Measurements from ENCODE around the gene TENT4A. TPM values are rescaled to one million over a fixed set of nuclear protein-coding genes. Genes with fewer than 3 reads are reported as not detected.

Gene TENT4A
- total RNA-seq, 1 experiment from 2014 or later = 25.6 TPM

DNA sequence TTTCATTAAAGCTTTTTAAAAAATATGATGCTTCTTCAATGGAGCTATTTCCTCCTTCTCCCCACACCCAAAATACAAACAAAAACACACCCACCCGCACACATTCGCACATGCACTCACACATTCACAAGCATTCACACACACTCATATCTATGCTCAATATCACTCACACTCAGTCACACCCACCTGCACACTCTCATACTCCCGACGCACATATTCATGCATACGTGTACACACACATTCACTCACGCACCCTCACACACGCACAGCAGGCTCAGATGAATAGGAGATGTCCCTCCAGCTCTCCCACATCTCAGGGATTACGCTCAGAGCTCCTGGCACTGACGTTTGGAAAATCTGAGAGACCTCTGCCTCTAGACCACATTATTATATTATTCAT is 25.7 kb upstream of the TENT4A start:
- no peak overlapping the region for H2BK15ac ChIP-seq (ENCODE audit: low read depth, low read length)
- Mint-ChIP-seq H3K27ac (no peak overlapping the region), H3K4me1 (peaks cover 4% of the 10 kb centered on the region in 2 experiments), H3K36me3 (ENCODE audit: insufficient read depth in 1 of 3, low read depth in 3 of 3) (no peaks in the 10 kb centered on the region), H3K4me3 (peak overlapping the region; percentile 48 to 60; a peak in 4 of 5 replicates), H3K9me3 (no peaks in the 10 kb centered on the region), H3K27me3 (ENCODE audit: low read depth) (peaks cover 50% of the 10 kb centered on the region)
- H2BK120ac ChIP-seq (ENCODE audit: low read depth, low read length, poor library complexity, severe bottlenecking) = no peak overlapping the region
- H4K20me1 ChIP-seq (ENCODE audit: control insufficient read depth, insufficient read depth, insufficient read length) = no peaks in the 10 kb centered on the region
- H2AK5ac ChIP-seq (ENCODE audit: insufficient read length, low read length) = no peak overlapping the region
- no peak overlapping the region for H3K4ac ChIP-seq (ENCODE audit: low read depth, low read length)
- H3K23me2 ChIP-seq (ENCODE audit: insufficient read length, low read depth, low read length, poor library complexity, severe bottlenecking) = no peaks in the 10 kb centered on the region
- no peak overlapping the region for H2BK12ac ChIP-seq (ENCODE audit: insufficient read length, low read depth, low read length)
- no peak overlapping the region for H3K27ac ChIP-seq (ENCODE audit: insufficient read length, low read depth, low read length)
- no peak overlapping the region for H2AFZ ChIP-seq (ENCODE audit: low read length)
- no peak overlapping the region for H2BK5ac ChIP-seq (ENCODE audit: insufficient read length, low read length)
- no peaks in the 10 kb centered on the region for H3K4me1 ChIP-seq (ENCODE audit: insufficient read depth, low read length)
- no peak overlapping the region for H3K18ac ChIP-seq (ENCODE audit: insufficient read length, low read depth, low read length)
- no peaks in the 10 kb centered on the region for H3K27me3 ChIP-seq (ENCODE audit: insufficient read depth, low read length)
- H3K79me1 ChIP-seq (ENCODE audit: insufficient read depth, low read depth, low read length, poor library complexity, severe bottlenecking) = no peaks in the 10 kb centered on the region
- H3K14ac ChIP-seq (ENCODE audit: insufficient read depth, low read length) = no peak overlapping the region
- no peak overlapping the region for H4K5ac ChIP-seq (ENCODE audit: insufficient read length, low read depth, low read length)
- DNase-seq = no peak
- no peaks in the 10 kb centered on the region for H3K79me2 ChIP-seq (ENCODE audit: insufficient read depth, low read length)
- H3K23ac ChIP-seq (ENCODE audit: insufficient read length, low read depth, low read length) = no peak overlapping the region
- no peaks in the 10 kb centered on the region for H3K9me3 ChIP-seq (ENCODE audit: control insufficient read depth, low read depth, low read length)
- H3T11ph ChIP-seq (ENCODE audit: low read length) = no peak overlapping the region
- TF ChIP-seq, protein P1, sequence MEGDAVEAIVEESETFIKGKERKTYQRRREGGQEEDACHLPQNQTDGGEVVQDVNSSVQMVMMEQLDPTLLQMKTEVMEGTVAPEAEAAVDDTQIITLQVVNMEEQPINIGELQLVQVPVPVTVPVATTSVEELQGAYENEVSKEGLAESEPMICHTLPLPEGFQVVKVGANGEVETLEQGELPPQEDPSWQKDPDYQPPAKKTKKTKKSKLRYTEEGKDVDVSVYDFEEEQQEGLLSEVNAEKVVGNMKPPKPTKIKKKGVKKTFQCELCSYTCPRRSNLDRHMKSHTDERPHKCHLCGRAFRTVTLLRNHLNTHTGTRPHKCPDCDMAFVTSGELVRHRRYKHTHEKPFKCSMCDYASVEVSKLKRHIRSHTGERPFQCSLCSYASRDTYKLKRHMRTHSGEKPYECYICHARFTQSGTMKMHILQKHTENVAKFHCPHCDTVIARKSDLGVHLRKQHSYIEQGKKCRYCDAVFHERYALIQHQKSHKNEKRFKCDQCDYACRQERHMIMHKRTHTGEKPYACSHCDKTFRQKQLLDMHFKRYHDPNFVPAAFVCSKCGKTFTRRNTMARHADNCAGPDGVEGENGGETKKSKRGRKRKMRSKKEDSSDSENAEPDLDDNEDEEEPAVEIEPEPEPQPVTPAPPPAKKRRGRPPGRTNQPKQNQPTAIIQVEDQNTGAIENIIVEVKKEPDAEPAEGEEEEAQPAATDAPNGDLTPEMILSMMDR (conservative IDR thresholded peaks at IDR 0.05) = no peak
- H3K9ac ChIP-seq (ENCODE audit: extremely low read depth, insufficient read length, low read length) = no peak overlapping the region
- no peak overlapping the region for H3K56ac ChIP-seq (ENCODE audit: insufficient read length, low read depth, low read length)
- H3K4me2 ChIP-seq (ENCODE audit: insufficient read depth, insufficient read length, low read length) = peak overlapping the region; percentile 60
- WGBS (ENCODE audit: extremely low coverage, insufficient read length, low lambda C conversion rate) = 100% methylated on average over 2 of the region's 9 CpGs
- H2BK20ac ChIP-seq (ENCODE audit: low read depth, low read length, poor library complexity, severe bottlenecking) = no peak overlapping the region
- H4K91ac ChIP-seq (ENCODE audit: insufficient read length, low read depth, low read length) = no peak overlapping the region
- no peak overlapping the region for H4K8ac ChIP-seq (replicated peaks; ENCODE audit: insufficient read length, low read depth, low read length)
